ENCODE data around the gene CDC25C.
"Not testable (repeated sequence)": the region's sequence is repeated elsewhere in the genome, so short reads cannot be mapped to it uniquely, and the experiment has no call there.

CDC25C gene

DNA sequence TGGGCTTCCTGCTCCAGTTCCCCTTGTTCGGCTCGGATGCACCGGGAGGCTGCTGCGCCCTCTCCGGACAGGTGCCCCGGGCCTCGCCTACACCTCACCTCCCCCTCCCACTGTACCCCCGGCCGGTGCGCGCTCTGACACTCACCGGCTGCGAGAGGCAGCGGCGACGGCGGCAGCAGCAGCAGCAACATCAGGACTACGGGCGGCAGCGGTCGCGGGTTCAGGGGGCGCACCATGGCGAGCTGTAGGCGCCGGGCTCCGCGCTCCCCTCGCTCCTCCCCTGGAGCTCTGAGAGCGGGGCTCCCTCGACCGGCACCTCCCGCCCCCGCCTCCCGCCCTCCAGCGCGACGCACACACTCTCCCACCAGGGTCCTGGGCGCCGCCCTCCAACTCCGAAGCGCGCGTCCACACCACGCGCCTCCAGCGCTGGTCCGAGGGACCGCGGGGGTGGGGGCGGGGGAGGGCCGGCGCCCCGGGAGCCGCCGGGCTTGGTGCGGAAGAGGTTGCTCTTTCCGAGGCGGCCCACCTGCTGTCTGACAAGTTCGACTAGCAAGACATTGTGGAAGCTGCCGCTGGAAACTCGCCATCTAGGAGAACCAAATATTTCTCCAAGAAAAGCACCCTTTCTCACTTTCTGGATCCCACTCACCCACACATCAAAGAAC lies 57.3 kb downstream of the CDC25C start, which contains the start of gene GFRA3:
GFRA3 (minus strand) TSS at position 433 of the 665 bp plus-strand sequence; CDS start at position 236, 197 bp downstream.
- Histone ChIP-seq H3K27me3 (ENCODE audit: low read depth, low read length) (peaks cover 9% of the 10 kb centered on the region), H3K4me1 (ENCODE audit: control insufficient read depth in 1 of 2, insufficient read depth in 2 of 2, low read length in 2 of 2) (no peaks in the 10 kb centered on the region), H3K36me3 (ENCODE audit: control insufficient read depth in 1 of 2, insufficient read depth in 2 of 2, low read length in 2 of 2) (no peaks in the 10 kb centered on the region), H3K4me3 (ENCODE audit: low read depth in 1 of 2, low read length in 2 of 2) (peak within 1 kb of the TSS; percentile 15 to 52), H3K9me3 (ENCODE audit: control insufficient read depth in 1 of 2, low read length in 2 of 2) (no peaks in the 10 kb centered on the region), H3K27ac (ENCODE audit: low read length) (no peak within 1 kb of the TSS)

DNA sequence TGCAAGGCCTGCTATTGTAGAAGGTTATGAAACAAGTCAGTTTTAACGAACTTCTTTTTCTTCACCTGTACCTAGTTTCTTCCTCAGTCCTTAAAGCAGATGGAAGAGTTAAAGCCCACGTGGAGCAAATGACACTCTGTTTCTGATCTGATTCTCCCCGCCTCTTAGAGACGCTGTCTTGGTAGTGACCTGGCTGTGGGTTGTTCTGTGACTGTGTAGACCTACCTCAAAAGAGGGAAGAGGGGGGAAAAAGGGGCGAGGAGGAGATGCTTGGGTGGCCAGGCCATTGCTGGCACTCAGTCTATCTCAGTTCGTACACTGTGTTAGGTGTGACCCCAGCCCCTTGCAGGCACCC lies 57.8 kb downstream of the CDC25C start:
- H3K4me3 ChIP-seq (ENCODE audit: low read depth in 1 of 2, low read length in 2 of 2) = peak overlapping the region in 1 of 2 donors; percentile 52
- no peaks in the 10 kb centered on the region for H3K9me3 ChIP-seq (ENCODE audit: control insufficient read depth in 1 of 2, low read length in 2 of 2)
- H3K36me3 ChIP-seq (ENCODE audit: control insufficient read depth in 1 of 2, insufficient read depth in 2 of 2, low read length in 2 of 2) = no peaks in the 10 kb centered on the region
- peaks cover 9% of the 10 kb centered on the region for H3K27me3 ChIP-seq (ENCODE audit: low read depth, low read length)
- no peaks in the 10 kb centered on the region for H3K4me1 ChIP-seq (ENCODE audit: control insufficient read depth in 1 of 2, insufficient read depth in 2 of 2, low read length in 2 of 2)
- no peak overlapping the region for H3K27ac ChIP-seq (ENCODE audit: low read length)

DNA sequence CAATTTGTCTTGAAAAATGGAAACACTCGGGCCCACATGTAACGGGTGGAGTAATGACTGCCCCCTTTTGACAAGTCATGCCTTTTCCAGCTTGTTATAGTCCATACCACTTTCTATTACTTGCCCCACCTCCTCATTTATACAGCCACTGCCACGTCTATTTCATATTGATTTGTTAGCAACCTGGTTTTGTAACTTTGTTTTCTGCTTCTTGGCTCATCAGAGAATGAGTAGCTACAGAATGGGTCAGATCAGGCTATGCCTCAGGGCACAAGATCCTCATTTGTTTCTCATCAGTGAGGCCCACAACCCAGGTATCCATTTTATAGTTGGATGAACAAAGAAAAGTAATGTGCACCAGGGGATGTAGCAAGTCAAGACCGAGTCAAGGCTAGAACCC lies 58.9 kb downstream of the CDC25C start:
- Histone ChIP-seq H3K27me3 (ENCODE audit: low read depth, low read length) (peaks cover 9% of the 10 kb centered on the region), H3K4me3 (ENCODE audit: low read depth in 1 of 2, low read length in 2 of 2) (no peak overlapping the region), H3K4me1 (ENCODE audit: control insufficient read depth in 1 of 2, insufficient read depth in 2 of 2, low read length in 2 of 2) (no peaks in the 10 kb centered on the region), H3K9me3 (ENCODE audit: control insufficient read depth in 1 of 2, low read length in 2 of 2) (no peaks in the 10 kb centered on the region), H3K36me3 (ENCODE audit: control insufficient read depth in 1 of 2, insufficient read depth in 2 of 2, low read length in 2 of 2) (no peaks in the 10 kb centered on the region), H3K27ac (ENCODE audit: low read length) (no peak overlapping the region)

DNA sequence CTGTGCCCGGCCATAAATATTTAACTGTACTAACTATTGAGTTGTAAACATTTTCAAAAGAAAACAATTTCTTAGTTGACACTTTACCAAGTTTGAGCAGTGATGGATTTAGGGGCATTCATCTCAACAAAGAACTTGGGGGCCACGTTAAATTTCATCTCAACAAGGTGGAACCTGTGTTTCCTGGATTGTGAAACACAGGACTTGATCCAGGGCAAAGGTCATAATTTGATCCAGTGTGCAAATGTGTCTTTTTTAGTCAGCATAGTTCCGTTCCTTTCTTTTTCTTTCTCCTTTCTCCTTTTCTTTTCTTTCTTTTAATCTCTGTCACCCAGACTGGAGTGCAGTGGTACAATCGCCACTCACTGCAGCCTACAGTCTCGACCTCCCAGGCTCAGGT lies 60.3 kb downstream of the CDC25C start:
- Histone ChIP-seq H3K27ac (ENCODE audit: low read length) (no peak overlapping the region), H3K9me3 (ENCODE audit: control insufficient read depth in 1 of 2, low read length in 2 of 2) (no peaks in the 10 kb centered on the region), H3K4me1 (ENCODE audit: control insufficient read depth in 1 of 2, insufficient read depth in 2 of 2, low read length in 2 of 2) (no peaks in the 10 kb centered on the region), H3K36me3 (ENCODE audit: control insufficient read depth in 1 of 2, insufficient read depth in 2 of 2, low read length in 2 of 2) (no peaks in the 10 kb centered on the region), H3K4me3 (ENCODE audit: low read depth in 1 of 2, low read length in 2 of 2) (no peak overlapping the region), H3K27me3 (ENCODE audit: low read depth, low read length) (peaks cover 9% of the 10 kb centered on the region)

DNA sequence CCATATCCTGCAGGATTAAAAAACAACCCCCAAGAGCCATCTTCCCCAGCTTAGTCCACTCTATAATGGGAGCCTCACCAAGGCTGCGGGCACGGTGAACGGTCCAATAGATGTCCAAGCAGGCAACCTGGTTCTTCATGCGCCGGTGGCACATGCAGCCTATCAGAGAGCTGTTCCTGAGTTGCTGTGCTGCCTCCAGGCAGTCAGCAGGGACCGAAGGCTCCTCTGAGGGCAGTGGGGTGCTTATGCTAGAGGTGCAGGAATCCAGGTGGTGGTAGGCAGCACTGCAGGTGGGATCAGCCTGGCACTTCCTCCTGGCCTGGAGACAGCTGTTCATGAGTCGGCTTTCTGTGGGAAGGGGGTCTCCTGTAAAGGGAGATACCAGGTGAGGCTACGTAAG lies 67.4 kb downstream of the CDC25C start:
- H3K27me3 ChIP-seq (ENCODE audit: low read depth, low read length) = no peaks in the 10 kb centered on the region
- no peaks in the 10 kb centered on the region for H3K4me1 ChIP-seq (ENCODE audit: control insufficient read depth in 1 of 2, insufficient read depth in 2 of 2, low read length in 2 of 2)
- no peaks in the 10 kb centered on the region for H3K9me3 ChIP-seq (ENCODE audit: control insufficient read depth in 1 of 2, low read length in 2 of 2)
- no peak overlapping the region for H3K27ac ChIP-seq (ENCODE audit: low read length)
- H3K36me3 ChIP-seq (ENCODE audit: control insufficient read depth in 1 of 2, insufficient read depth in 2 of 2, low read length in 2 of 2) = no peaks in the 10 kb centered on the region
- H3K4me3 ChIP-seq (ENCODE audit: low read depth in 1 of 2, low read length in 2 of 2) = no peak overlapping the region

DNA sequence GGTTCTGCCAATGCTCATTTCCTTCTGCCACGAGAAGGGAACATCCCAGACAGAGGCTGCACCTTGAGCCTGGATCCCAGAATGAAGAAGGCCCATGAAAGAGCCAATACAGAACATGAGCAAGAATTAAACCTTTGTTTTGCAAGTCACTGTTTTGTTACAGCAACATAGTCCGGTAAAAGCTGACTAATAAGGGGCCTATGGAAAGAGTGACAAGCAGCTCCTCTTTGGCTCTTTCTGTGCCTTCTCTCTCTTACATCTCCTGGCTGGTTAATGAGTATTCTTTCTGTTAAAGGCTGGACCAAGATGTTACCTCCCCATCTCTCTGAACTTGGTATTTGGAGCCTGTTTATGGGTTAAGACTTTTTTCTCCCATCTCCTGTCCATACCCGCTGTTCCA lies 68.0 kb downstream of the CDC25C start:
- H3K4me1 ChIP-seq (ENCODE audit: control insufficient read depth in 1 of 2, insufficient read depth in 2 of 2, low read length in 2 of 2) = no peaks in the 10 kb centered on the region
- H3K9me3 ChIP-seq (ENCODE audit: control insufficient read depth in 1 of 2, low read length in 2 of 2) = no peaks in the 10 kb centered on the region
- H3K4me3 ChIP-seq (ENCODE audit: low read depth in 1 of 2, low read length in 2 of 2) = no peak overlapping the region
- H3K27ac ChIP-seq (ENCODE audit: low read length) = no peak overlapping the region
- H3K27me3 ChIP-seq (ENCODE audit: low read depth, low read length) = no peaks in the 10 kb centered on the region
- H3K36me3 ChIP-seq (ENCODE audit: control insufficient read depth in 1 of 2, insufficient read depth in 2 of 2, low read length in 2 of 2) = no peaks in the 10 kb centered on the region

DNA sequence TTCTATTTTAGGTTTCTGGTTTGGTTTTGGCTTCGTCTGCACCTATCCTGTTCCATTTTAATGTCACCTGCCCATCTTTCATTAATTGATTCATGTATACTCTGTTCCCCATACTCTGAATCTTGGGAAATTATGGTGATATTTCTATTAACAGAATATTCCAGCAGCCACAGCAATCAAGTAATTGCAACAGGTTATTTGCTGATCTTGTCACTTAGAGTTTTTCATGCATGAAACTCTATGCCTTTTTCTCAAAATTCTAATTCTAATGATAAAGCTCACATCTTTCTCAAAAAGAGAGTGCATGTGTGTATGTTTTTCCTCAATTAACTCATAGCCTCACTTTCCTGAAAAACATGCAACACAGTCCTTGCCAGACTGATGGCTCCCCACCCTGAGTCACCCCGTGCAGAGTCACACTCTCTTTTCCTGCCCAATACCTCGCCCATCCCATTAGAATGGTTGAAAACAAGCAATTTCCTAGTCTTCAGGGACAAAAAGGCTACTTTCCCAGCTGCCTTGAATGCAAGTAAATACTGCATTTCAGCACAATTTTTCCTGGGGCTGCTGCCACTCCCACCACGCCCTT lies 72.8 kb downstream of the CDC25C start:
- no peak overlapping the region for H3K4me3 ChIP-seq (ENCODE audit: low read depth in 1 of 2, low read length in 2 of 2)
- H3K27ac ChIP-seq (ENCODE audit: low read length) = no peak overlapping the region
- H3K27me3 ChIP-seq (ENCODE audit: low read depth, low read length) = no peaks in the 10 kb centered on the region
- no peaks in the 10 kb centered on the region for H3K9me3 ChIP-seq (ENCODE audit: control insufficient read depth in 1 of 2, low read length in 2 of 2)
- no peaks in the 10 kb centered on the region for H3K4me1 ChIP-seq (ENCODE audit: control insufficient read depth in 1 of 2, insufficient read depth in 2 of 2, low read length in 2 of 2)
- H3K36me3 ChIP-seq (ENCODE audit: control insufficient read depth in 1 of 2, insufficient read depth in 2 of 2, low read length in 2 of 2) = no peaks in the 10 kb centered on the region

DNA sequence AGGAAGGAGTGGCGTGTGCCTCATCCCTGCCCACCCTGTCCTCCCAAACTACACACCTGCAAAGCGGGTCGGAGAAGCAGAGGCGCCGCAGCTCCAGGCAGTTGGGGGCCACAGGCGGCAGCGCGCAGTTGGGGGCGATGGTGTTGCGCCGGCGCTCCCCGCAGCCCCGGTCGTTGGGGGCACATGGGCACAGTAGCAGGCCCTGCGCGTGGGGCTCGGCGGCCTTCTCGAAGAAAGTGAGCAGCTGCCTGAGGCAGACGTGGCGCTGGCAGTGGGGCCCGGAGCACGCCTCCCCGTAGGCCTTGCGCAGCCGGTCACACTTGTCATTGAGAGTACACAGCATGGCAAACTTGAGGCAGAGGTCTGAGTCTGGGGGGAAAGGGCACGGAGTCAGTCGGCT lies 74.0 kb downstream of the CDC25C start:
- Histone ChIP-seq H3K36me3 (ENCODE audit: control insufficient read depth in 1 of 2, insufficient read depth in 2 of 2, low read length in 2 of 2) (no peaks in the 10 kb centered on the region), H3K4me1 (ENCODE audit: control insufficient read depth in 1 of 2, insufficient read depth in 2 of 2, low read length in 2 of 2) (no peaks in the 10 kb centered on the region), H3K9me3 (ENCODE audit: control insufficient read depth in 1 of 2, low read length in 2 of 2) (no peaks in the 10 kb centered on the region), H3K4me3 (ENCODE audit: low read depth in 1 of 2, low read length in 2 of 2) (no peak overlapping the region), H3K27me3 (ENCODE audit: low read depth, low read length) (no peaks in the 10 kb centered on the region), H3K27ac (ENCODE audit: low read length) (no peak overlapping the region)

DNA sequence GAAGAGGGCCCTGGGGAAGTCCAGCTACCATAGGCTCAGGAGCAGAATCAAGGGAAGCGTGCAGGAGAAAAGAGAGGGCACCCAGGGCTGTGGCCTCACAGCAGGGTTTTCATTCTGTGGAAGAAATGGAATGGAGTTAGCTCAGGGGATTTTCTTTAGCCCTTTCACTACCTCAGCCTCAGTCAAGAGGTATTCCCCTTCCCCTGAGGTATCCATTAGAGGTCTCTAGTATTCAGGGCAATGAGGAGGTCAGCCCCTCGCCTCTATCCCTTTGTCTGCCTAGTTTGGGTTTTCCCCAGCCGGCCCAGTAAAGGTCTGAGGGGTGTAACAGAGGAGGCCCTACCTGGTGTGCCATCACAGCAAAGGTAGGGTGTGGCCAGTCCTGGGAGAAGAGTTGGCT lies 78.7 kb downstream of the CDC25C start:
- H3K4me1 ChIP-seq (ENCODE audit: control insufficient read depth in 1 of 2, insufficient read depth in 2 of 2, low read length in 2 of 2) = no peaks in the 10 kb centered on the region
- no peaks in the 10 kb centered on the region for H3K27me3 ChIP-seq (ENCODE audit: low read depth, low read length)
- no peaks in the 10 kb centered on the region for H3K9me3 ChIP-seq (ENCODE audit: control insufficient read depth in 1 of 2, low read length in 2 of 2)
- H3K27ac ChIP-seq (ENCODE audit: low read length) = no peak overlapping the region
- no peaks in the 10 kb centered on the region for H3K36me3 ChIP-seq (ENCODE audit: control insufficient read depth in 1 of 2, insufficient read depth in 2 of 2, low read length in 2 of 2)
- no peak overlapping the region for H3K4me3 ChIP-seq (ENCODE audit: low read depth in 1 of 2, low read length in 2 of 2)

DNA sequence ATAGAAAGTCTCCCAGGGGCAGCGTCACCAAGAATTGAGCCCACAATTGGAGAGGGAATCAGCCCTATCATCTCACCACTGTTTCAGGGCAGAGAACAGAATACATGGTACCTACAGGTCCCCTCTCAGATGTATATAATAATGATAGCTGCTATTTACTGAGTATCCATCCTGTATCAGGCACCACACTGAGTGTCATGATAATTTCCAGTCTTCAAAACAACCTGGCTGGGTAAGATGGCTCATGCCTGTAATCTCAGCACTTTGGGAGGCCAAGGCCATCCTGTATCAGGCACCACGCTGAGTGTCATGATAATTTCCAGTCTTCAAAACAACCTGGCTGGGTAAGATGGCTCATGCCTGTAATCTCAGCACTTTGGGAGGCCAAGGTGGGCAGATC lies 83.8 kb downstream of the CDC25C start:
- not testable (repeated sequence) for H3K4me1 ChIP-seq (ENCODE audit: control insufficient read depth in 1 of 2, insufficient read depth in 2 of 2, low read length in 2 of 2); H3K4me3 ChIP-seq (ENCODE audit: low read depth in 1 of 2, low read length in 2 of 2); H3K36me3 ChIP-seq (ENCODE audit: control insufficient read depth in 1 of 2, insufficient read depth in 2 of 2, low read length in 2 of 2); H3K27ac ChIP-seq (ENCODE audit: low read length); H3K27me3 ChIP-seq (ENCODE audit: low read depth, low read length); H3K9me3 ChIP-seq (ENCODE audit: control insufficient read depth in 1 of 2, low read length in 2 of 2)

DNA sequence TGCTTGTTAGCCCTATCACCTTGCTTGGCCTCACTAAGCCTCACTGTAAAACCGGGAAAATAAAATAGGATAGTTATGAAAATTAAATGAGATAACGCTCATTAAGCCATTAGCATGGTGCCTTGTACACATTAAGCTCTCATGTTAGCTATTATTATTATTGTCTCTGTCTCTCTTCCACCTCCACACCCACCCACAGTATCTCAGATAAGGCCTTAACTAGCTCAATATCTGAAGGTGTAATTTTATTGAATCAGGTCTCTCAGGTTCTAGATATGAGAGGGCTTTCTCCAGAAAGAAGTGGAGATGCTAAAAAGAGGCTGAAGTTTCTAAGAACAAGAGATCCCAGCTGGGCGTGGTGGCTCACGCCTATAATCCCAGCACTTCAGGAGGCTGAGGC lies 84.8 kb downstream of the CDC25C start:
- Histone ChIP-seq H3K27ac (ENCODE audit: low read length) (no peak overlapping the region), H3K27me3 (ENCODE audit: low read depth, low read length) (no peaks in the 10 kb centered on the region), H3K36me3 (ENCODE audit: control insufficient read depth in 1 of 2, insufficient read depth in 2 of 2, low read length in 2 of 2) (no peaks in the 10 kb centered on the region)

DNA sequence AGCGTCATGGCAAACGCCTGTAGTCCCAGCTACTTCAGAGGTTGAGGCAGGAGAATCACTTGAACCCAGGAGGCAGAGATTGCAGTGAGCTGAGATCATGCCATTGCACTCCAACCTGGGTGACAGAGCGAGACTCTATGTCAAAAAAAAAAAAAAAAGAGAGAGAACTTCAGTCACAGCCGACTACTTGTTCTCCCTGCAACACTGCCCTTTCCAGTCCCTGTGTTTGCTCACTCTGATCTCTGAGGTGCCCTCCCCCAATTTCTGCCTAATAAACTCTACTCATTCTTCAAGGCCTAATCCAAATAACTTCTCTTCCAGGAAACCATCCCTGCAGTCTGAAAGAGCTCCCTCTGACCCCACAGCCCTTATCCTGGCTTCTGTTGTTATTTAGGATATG lies 85.3 kb downstream of the CDC25C start:
- Histone ChIP-seq H3K9me3 (ENCODE audit: control insufficient read depth in 1 of 2, low read length in 2 of 2) (no peaks in the 10 kb centered on the region), H3K27me3 (ENCODE audit: low read depth, low read length) (peaks cover 3% of the 10 kb centered on the region), H3K4me1 (ENCODE audit: control insufficient read depth in 1 of 2, insufficient read depth in 2 of 2, low read length in 2 of 2) (peaks cover 0 to 11% of the 10 kb centered on the region in 2 donors), H3K27ac (ENCODE audit: low read length) (no peak overlapping the region), H3K36me3 (ENCODE audit: control insufficient read depth in 1 of 2, insufficient read depth in 2 of 2, low read length in 2 of 2) (no peaks in the 10 kb centered on the region), H3K4me3 (ENCODE audit: low read depth in 1 of 2, low read length in 2 of 2) (no peak overlapping the region)

More for the DNA sequence above, 84.8 kb downstream of the CDC25C start:
- Histone ChIP-seq H3K9me3 (ENCODE audit: control insufficient read depth in 1 of 2, low read length in 2 of 2) (no peaks in the 10 kb centered on the region), H3K4me3 (ENCODE audit: low read depth in 1 of 2, low read length in 2 of 2) (no peak overlapping the region), H3K4me1 (ENCODE audit: control insufficient read depth in 1 of 2, insufficient read depth in 2 of 2, low read length in 2 of 2) (peaks cover 0 to 6% of the 10 kb centered on the region in 2 donors)

All from muscle layer of duodenum (tissue), 2 donors.